MCF 10A (cell line): ENCODE measurements around the gene GPAM. TPM values are rescaled to one million over a fixed set of nuclear protein-coding genes. Genes with fewer than 3 reads are reported as not detected.

Experiments used
- BruUV-seq: library from RNA; stranded (reverse); fragments of 400-500 nt; replicated peaks from 2 replicates; lab custom pipeline; 2021; lab: Mats Ljungman, UMichigan
- CTCF ChIA-PET: fragments of 300-600 bp; sonication (Branson Sonifier 250); formaldehyde crosslinking; extraction: SDS; loops from one replicate; lab custom pipeline; 2021; ENCODE audit warnings: antibody characterized with exemption, inconsistent platforms; lab: Yijun Ruan, JAX
- POLR2A ChIA-PET: fragments of 300-600, 350-650 bp; sonication (Branson Sonifier 250); formaldehyde crosslinking; extraction: SDS; loops from one replicate; lab custom pipeline; 2020; ENCODE audit warnings: antibody characterized with exemption, inconsistent platforms; lab: Yijun Ruan, JAX
- DNase-seq: peaks from one replicate; pipeline ENCODE4 v3.0.0-alpha.2; 2018; ENCODE audit not compliant: unreplicated experiment
- H3K27ac Mint-ChIP-seq: one replicate; pipeline ENCODE4 v1.8.0; 2022; ENCODE audit warnings: mild to moderate bottlenecking, low read depth, mixed read lengths; ENCODE audit not compliant: unreplicated experiment
- H3K27me3 Mint-ChIP-seq: one replicate; pipeline ENCODE4 v1.8.0; 2022; ENCODE audit warnings: mixed read lengths; ENCODE audit not compliant: insufficient read depth, unreplicated experiment
- H3K36me3 Mint-ChIP-seq: one replicate; pipeline ENCODE4 v1.8.0; 2022; ENCODE audit warnings: mild to moderate bottlenecking, moderate library complexity, mixed read lengths; ENCODE audit not compliant: insufficient read depth, unreplicated experiment
- H3K4me1 Mint-ChIP-seq: one replicate; pipeline ENCODE4 v1.8.0; 2022; ENCODE audit warnings: mixed read lengths; ENCODE audit not compliant: insufficient read depth, unreplicated experiment
- H3K4me3 Mint-ChIP-seq: one replicate; pipeline ENCODE4 v1.8.0; 2022; ENCODE audit warnings: mild to moderate bottlenecking, moderate library complexity, mixed read lengths; ENCODE audit not compliant: unreplicated experiment
- H3K9me3 Mint-ChIP-seq: one replicate; pipeline ENCODE4 v1.8.0; 2022; ENCODE audit warnings: mixed read lengths; ENCODE audit not compliant: unreplicated experiment
- intact Hi-C: fragments of 100-400 bp; cut with micrococcal nuclease; formaldehyde crosslinking; loops from 2 replicates; pipeline ENCODE4 v1.14.1; 2022
- total RNA-seq: library from RNA; stranded (reverse); gene quantifications from 2 replicates; pipeline ENCODE4 v1.2.3, GENCODE V29; 2022
- TF ChIP-seq, protein P1 (sequence below): fragments of 200-600 bp; IDR thresholded peaks from one replicate; pipeline ENCODE4 v1.8.0; 2022; ENCODE audit warnings: antibody characterized with exemption, mild to moderate bottlenecking; ENCODE audit not compliant: unreplicated experiment

The GPAM gene
- total RNA-seq, 1 experiment from 2014 or later: 20.4 TPM

- Mint-ChIP-seq H3K27ac (peak overlapping the region; percentile 53), H3K9me3 (no peaks in the 10 kb centered on the region), H3K27me3 (no peaks in the 10 kb centered on the region), H3K4me3 (peak overlapping the region; percentile 68), H3K36me3 (no peaks in the 10 kb centered on the region), H3K4me1 (peaks cover 77% of the 10 kb centered on the region)
- ChIA-PET CTCF (interaction anchor here (0.5 to 1.4 kb wide), 6 partner anchors 15 to 395 kb away, joined by 3 to 4 read pairs (median 3); no protein-coding TSS in a partner anchor), POLR2A (interaction anchor here (0.7 to 4.7 kb wide), 6 partner anchors 9 to 44 kb away, joined by 3 to 38 read pairs (median 6); partner anchors contain the start of gene GPAM)
- TF ChIP-seq, protein P1, sequence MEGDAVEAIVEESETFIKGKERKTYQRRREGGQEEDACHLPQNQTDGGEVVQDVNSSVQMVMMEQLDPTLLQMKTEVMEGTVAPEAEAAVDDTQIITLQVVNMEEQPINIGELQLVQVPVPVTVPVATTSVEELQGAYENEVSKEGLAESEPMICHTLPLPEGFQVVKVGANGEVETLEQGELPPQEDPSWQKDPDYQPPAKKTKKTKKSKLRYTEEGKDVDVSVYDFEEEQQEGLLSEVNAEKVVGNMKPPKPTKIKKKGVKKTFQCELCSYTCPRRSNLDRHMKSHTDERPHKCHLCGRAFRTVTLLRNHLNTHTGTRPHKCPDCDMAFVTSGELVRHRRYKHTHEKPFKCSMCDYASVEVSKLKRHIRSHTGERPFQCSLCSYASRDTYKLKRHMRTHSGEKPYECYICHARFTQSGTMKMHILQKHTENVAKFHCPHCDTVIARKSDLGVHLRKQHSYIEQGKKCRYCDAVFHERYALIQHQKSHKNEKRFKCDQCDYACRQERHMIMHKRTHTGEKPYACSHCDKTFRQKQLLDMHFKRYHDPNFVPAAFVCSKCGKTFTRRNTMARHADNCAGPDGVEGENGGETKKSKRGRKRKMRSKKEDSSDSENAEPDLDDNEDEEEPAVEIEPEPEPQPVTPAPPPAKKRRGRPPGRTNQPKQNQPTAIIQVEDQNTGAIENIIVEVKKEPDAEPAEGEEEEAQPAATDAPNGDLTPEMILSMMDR: no peak
- intact Hi-C loops: loop anchor here (5.0 kb wide), 1 partner anchor 45 kb away; the partner anchor contains the start of gene GPAM
- no TSS peak for BruUV-seq
- peak; percentile 98 for DNase-seq
Observed at GRCh38 chr10:112227331-112227987, 43.9 kb upstream of the GPAM start.

- TSS peak; percentile 53 for BruUV-seq
- no peaks in the 10 kb centered on the region for H3K9me3 Mint-ChIP-seq
- ChIA-PET CTCF (interaction anchor here (0.5 to 1.4 kb wide), 4 partner anchors 16 to 68 kb away, joined by 3 to 4 read pairs (median 3); no protein-coding TSS in a partner anchor), POLR2A (interaction anchor here (0.7 to 4.7 kb wide), 7 partner anchors 10 to 57 kb away, joined by 3 to 38 read pairs (median 6); partner anchors contain the start of genes GPAM and TECTB)
- TF ChIP-seq, protein P1: no peak
- H3K27me3 Mint-ChIP-seq: no peaks in the 10 kb centered on the region
- H3K36me3 Mint-ChIP-seq: no peaks in the 10 kb centered on the region
- no peak for DNase-seq
- intact Hi-C loops: loop anchor here (5.0 kb wide), 1 partner anchor 44 kb away; the partner anchor contains the start of gene GPAM
- H3K27ac Mint-ChIP-seq: peak overlapping the region; percentile 53
- peak overlapping the region; percentile 68 for H3K4me3 Mint-ChIP-seq
- peaks cover 77% of the 10 kb centered on the region for H3K4me1 Mint-ChIP-seq
Observed at GRCh38 chr10:112226439-112227248, 43.1 kb upstream of the GPAM start.

- CTCF ChIA-PET: interaction anchor here (1.2 to 1.3 kb wide), 2 partner anchors 9 to 89 kb away, joined by 6 read pairs; no protein-coding TSS in a partner anchor
- H3K4me1 Mint-ChIP-seq: peaks cover 77% of the 10 kb centered on the region
- no peaks in the 10 kb centered on the region for H3K36me3 Mint-ChIP-seq
- no peaks in the 10 kb centered on the region for H3K27me3 Mint-ChIP-seq
- POLR2A ChIA-PET: interaction anchor here (1.1 to 4.7 kb wide), 5 partner anchors 10 to 57 kb away, joined by 3 to 38 read pairs (median 7); partner anchors contain the start of genes GPAM and TECTB
- TF ChIP-seq, protein P1: no peak
- no TSS peak for BruUV-seq
- peak overlapping the region; percentile 68 for H3K4me3 Mint-ChIP-seq
- peak overlapping the region; percentile 53 for H3K27ac Mint-ChIP-seq
- H3K9me3 Mint-ChIP-seq: no peaks in the 10 kb centered on the region
- DNase-seq: no peak
- intact Hi-C loops: loop anchor here (5.0 kb wide), 1 partner anchor 44 kb away; the partner anchor contains the start of gene GPAM
Observed at GRCh38 chr10:112225771-112226438, 42.3 kb upstream of the GPAM start.
